Measurements from ENCODE around the gene NFIA. TPM values are rescaled to one million over a fixed set of nuclear protein-coding genes. Genes with fewer than 3 reads are reported as not detected.

Gene NFIA
- total and polyA plus RNA-seq, 2 of the 13 experiments (the other 11 are each of a cell fraction or from before 2014, with no cell fraction given), result 14.7 to 28.5 TPM

- TF ChIP-seq HNF1A (IDR thresholded peaks at IDR 0.05; ENCODE audit: low read depth) (no peak), HNF1A (CRISPR knock-in tag; IDR thresholded peaks at IDR 0.05; ENCODE audit: borderline replicate concordance) (no peak), HOXA7 (CRISPR knock-in tag; IDR thresholded peaks at IDR 0.05) (no peak), ZNF597 (CRISPR knock-in tag; IDR thresholded peaks at IDR 0.05) (no peak), ZNF782 (CRISPR knock-in tag; IDR thresholded peaks at IDR 0.05; ENCODE audit: borderline replicate concordance) (no peak), ZNF10 (CRISPR knock-in tag; IDR thresholded peaks at IDR 0.05; ENCODE audit: borderline replicate concordance, low read depth) (no peak), NAIF1 (CRISPR knock-in tag; IDR thresholded peaks at IDR 0.05; ENCODE audit: borderline replicate concordance) (no peak), PHF21A (CRISPR knock-in tag; IDR thresholded peaks at IDR 0.05) (no peak), ARNT2 (CRISPR knock-in tag; IDR thresholded peaks at IDR 0.05; ENCODE audit: low read depth) (no peak)
Observed at GRCh38 chr1:61171974-61172373, 89.6 kb downstream of the NFIA start (continued).
